Renal cortex interstitium (tissue), 11 donors: Measurements from ENCODE around the gene ADPRS. TPM values are rescaled to one million over a fixed set of nuclear protein-coding genes. Genes with fewer than 3 reads are reported as not detected.

ENCODE experiments used
- DNase-seq, 11 donors: peaks; one replicate each; pipeline ENCODE4 v3.0.0-alpha.2; 2013; ENCODE audit warnings: low read depth in 9 of 11, low spot score in 4 of 11; ENCODE audit errors: extremely low read depth in 1 of 11
- polyA plus RNA-seq, 3 donors: library from polyadenylated mRNA; unstranded; fragments of 120-200 nt; gene quantifications; one replicate each; pipeline ENCODE4 v1.2.1, GENCODE V29; 2013; ENCODE audit not compliant: insufficient read length in 3 of 3

Gene ADPRS
- polyA plus RNA-seq, 3 donors, result 29.7 to 35.3 (median 34.4) TPM

- DNase-seq, result no peak
Measured at GRCh38 chr1:36097693-36098585, 9.2 kb downstream of the ADPRS start.

DNA sequence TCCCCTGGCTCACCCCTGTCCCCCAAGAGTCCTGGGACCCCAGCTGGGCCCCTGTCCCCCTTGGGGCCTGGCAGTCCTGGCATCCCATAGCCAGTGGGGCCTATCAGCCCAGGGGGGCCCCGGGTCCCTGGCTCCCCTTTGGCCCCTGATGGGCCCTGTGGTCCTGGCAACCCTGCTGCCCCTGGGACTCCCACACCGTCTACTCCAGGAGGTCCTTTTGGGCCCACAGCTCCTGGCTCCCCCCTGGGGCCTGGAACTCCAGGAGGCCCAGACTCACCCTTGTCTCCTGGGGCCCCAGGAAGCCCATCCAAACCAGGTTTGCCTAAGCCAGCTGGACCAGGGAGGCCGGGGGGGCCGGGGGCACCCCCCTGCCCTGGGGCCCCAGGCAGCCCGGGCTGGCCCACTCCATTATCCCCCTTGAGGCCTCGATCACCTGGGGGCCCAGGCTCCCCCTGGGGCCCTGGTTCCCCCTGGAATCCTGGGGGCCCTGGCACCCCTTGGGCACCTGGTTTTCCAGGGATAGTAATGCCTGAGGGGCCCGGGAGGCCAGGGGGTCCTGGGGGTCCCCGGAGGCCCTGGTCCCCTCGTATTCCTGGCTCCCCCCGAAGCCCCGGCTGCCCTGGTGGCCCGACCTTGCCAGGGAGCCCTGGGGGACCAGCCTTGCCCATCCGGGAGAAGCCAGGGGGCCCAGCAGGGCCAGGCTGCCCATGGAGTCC, 10.1 kb downstream of the ADPRS start:
- no peak for DNase-seq

DNA sequence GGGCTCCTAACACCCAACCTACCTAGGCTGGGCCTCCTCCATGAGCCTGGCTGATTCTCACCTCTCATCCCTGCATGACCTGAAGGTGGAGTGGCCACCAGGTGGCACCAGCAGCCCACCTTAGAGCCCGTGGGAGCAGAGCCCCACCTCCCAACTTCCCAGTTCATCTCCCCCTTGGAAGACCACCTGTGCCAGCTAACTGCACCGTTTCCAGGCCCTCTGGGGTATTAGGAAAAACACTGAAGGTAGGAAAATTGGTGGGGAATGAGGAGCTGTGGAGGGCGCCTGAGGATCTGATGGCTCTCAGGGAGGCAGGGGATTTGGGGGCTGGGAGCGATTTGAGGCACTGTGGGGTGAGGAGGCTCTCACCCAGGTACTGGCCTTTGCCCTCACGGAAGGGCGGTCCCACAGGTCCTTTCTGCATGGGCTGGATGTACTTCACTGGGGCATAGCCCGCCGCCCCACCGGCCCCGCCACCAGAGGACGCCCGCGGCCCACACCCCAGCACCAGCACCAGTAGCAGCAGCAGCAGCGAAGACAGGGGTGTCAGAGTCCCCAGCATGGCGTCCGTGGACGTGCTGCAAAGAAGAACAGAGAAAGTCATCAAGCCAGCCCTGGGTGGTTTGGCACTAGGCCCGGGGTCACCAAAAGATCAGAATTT, 11.1 kb downstream of the ADPRS start:
- DNase-seq, result peak in 9 of 11 donors; percentile 42 to 75 (median 61)

GRCh38 chr1:36100376-36100775, 11.7 kb downstream of the ADPRS start:
- DNase-seq, result no peak

DNA sequence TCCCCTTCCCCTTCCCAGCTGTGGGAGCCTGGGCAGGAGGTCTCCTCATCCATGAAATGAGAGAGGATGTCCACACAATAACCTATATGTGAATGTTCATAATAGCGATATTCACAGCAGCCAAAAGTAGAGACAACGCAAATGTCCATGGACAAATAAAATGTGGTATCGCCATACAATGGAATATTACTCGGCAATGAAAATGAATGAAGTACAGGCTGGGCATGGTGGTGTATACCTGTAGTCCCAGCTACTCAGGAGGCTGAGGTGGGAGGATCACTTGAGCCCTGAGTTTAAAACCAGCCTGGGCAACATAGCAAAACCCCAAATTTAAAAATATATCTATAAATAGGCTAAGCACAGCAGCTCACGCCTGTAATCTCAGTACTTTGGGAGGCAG, 12.9 kb downstream of the ADPRS start:
- no peak for DNase-seq

GRCh38 chr1:36106269-36106668, 17.6 kb downstream of the ADPRS start:
- no peak for DNase-seq

- DNase-seq, result no peak
Measured at GRCh38 chr1:36107394-36107793, 18.7 kb downstream of the ADPRS start.

DNA sequence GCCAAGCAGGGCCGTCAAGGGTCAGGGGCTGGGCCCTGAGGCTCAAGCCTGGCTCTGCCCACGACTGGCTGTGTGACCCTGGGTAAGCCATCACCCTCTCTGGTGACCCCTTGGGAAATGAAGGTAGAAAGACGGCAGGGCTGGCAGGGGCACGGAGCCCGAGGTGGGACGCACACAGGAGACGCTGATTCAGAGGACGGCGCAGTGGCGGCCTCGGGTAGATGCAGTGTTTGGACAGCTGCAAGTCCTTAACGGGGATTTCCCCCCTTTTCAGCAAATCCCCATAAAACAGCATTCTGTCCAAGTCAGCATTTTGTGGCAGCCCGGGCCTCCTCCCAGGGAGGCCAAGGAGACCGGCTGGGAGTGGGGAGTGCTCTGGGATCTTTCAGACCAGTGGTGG, 19.6 kb downstream of the ADPRS start:
- DNase-seq, result no peak

- DNase-seq, result no peak
Measured at GRCh38 chr1:36109041-36109679, 20.5 kb downstream of the ADPRS start.

- no peak for DNase-seq
Measured at GRCh38 chr1:36111151-36111550, 22.5 kb downstream of the ADPRS start.

GRCh38 chr1:36112823-36113222, 24.1 kb downstream of the ADPRS start:
- DNase-seq, result no peak

DNA sequence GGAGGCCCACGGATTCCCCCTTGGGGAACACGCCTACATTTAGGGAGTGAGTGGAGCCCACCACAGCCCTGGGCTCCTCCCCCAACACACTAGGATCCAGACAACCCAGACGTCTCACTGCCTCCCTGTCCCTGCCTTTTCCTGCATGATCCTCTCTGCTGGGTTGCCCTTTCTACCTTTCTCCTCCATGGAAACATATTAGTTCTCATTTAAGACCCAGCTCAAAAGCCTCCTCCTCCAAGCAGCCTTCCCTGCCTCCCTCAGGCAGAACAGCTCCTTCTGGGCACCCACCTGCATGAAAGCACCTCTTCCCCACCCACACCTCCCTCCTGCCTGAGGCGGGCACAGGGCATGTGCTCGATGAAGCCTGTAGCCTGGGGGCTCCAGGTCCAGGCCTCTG, 25.7 kb downstream of the ADPRS start:
- no peak for DNase-seq

GRCh38 chr1:36115200-36115669, 26.5 kb downstream of the ADPRS start:
- no peak for DNase-seq

GRCh38 chr1:36115931-36116330, 27.2 kb downstream of the ADPRS start:
- no peak for DNase-seq

DNA sequence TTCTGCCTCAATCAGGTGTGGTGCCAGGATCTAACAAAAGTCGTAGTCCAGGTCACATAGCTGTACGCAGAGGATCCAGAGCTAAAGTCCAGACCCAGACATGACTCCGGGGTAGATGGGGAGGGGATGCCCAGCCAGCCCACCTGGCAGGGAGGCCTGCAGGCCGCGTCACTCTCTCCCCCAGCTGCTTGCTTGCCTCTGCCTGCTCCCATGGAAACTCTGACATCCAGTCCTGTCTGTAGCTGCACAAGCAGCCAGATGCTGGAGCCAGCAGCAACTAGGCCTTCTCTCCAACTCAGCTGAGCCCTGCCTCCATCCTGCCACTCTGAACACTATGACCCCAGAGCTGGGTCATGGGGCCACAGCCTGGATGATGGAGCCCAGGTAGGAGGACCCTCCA, 28.2 kb downstream of the ADPRS start:
- no peak for DNase-seq

DNA sequence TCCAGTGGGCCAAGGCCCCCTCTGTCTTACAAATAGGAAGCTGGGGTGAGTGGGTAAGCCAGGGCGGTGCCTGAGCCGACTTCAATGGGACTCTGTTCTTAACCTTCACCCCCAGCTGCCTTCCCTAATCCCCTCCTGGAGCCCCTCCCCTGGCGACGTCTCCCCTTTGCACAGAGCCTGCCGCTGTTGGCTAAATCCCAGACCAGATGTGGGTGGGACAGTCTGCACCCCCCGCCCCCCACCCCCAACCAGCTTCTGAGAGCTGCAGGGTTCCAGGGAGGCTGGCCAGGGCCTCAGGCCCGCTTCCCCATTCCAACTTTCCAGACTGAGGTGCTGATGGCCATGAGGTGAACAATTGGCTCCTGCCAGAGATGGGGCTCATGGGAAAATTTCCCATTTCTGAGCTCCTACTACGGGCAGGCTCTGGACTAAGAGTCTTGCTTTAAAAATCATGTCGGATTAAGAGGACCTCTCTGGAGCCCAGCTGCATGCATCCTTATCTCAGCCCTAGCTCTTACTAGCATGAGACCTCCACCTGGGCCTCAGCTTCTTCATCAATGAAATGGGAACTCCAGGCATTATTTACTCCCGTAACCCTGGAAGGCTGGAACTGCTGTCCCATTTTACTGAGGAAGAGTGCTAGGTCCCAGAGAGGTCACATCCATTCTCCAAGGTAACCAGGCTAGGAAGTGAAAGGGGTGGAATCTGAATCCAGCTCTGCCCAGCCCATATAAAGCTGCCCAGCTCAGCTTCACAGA, 29.9 kb downstream of the ADPRS start:
- no peak for DNase-seq

- DNase-seq, result no peak
Measured at GRCh38 chr1:36119456-36119855, 30.8 kb downstream of the ADPRS start.
